ENCODE measurements around the gene ABRAXAS1.
"Not testable (repeated sequence)": the region's sequence is repeated elsewhere in the genome, so short reads cannot be mapped to it uniquely, and the experiment has no call there.

ABRAXAS1 gene

GRCh38 chr4:83484500-83485461 lies at the start of gene ABRAXAS1:
Gene ABRAXAS1 (minus strand): TSS chr4:83485100. CDS start chr4:83485072, 28 bp downstream.
- peak; percentile 88 for FAIRE-seq

GRCh38 chr4:83527671-83528070 lies 42.8 kb upstream of the ABRAXAS1 start:
- FAIRE-seq (no peak), DNase-seq (ENCODE audit: extremely low spot score, insufficient read length, low read depth) (no peak)

More at GRCh38 chr4:83484500-83485461, at the start of gene ABRAXAS1:
- peak; percentile 94 for DNase-seq (ENCODE audit: extremely low spot score, insufficient read length, low read depth)

- FAIRE-seq (no peak), DNase-seq (ENCODE audit: extremely low spot score, insufficient read length, low read depth) (no peak)
These were observed 37.3 kb upstream of the ABRAXAS1 start for GRCh38 chr4:83522239-83522638.

GRCh38 chr4:83516042-83516772 lies 31.3 kb upstream of the ABRAXAS1 start:
- FAIRE-seq (no peak), DNase-seq (ENCODE audit: extremely low spot score, insufficient read length, low read depth) (no peak)

- DNase-seq (ENCODE audit: extremely low spot score, insufficient read length, low read depth) (no peak), FAIRE-seq (no peak)
These were observed 25.5 kb upstream of the ABRAXAS1 start for GRCh38 chr4:83510442-83510841.

GRCh38 chr4:83509156-83509585 lies 24.3 kb upstream of the ABRAXAS1 start:
- FAIRE-seq: not testable (repeated sequence)
- DNase-seq (ENCODE audit: extremely low spot score, insufficient read length, low read depth): peak; percentile 23

- no peak for FAIRE-seq
- no peak for DNase-seq (ENCODE audit: extremely low spot score, insufficient read length, low read depth)
These were observed 20.1 kb upstream of the ABRAXAS1 start for GRCh38 chr4:83504996-83505395.

GRCh38 chr4:83504503-83504902 lies 19.6 kb upstream of the ABRAXAS1 start:
- DNase-seq (ENCODE audit: extremely low spot score, insufficient read length, low read depth) (no peak), FAIRE-seq (no peak)

- DNase-seq (ENCODE audit: extremely low spot score, insufficient read length, low read depth) (no peak), FAIRE-seq (no peak)
These were observed 19.1 kb upstream of the ABRAXAS1 start for GRCh38 chr4:83503974-83504373.

- not testable (repeated sequence) for FAIRE-seq; DNase-seq (ENCODE audit: extremely low spot score, insufficient read length, low read depth)
These were observed 16.8 kb upstream of the ABRAXAS1 start for GRCh38 chr4:83501671-83502070.

- no peak for DNase-seq (ENCODE audit: extremely low spot score, insufficient read length, low read depth)
- no peak for FAIRE-seq
These were observed 13.3 kb upstream of the ABRAXAS1 start for GRCh38 chr4:83498187-83498586.

GRCh38 chr4:83496085-83496917 lies 11.4 kb upstream of the ABRAXAS1 start:
- FAIRE-seq; DNase-seq (ENCODE audit: extremely low spot score, insufficient read length, low read depth): not testable (repeated sequence)

- FAIRE-seq (peak; percentile 71), DNase-seq (ENCODE audit: extremely low spot score, insufficient read length, low read depth) (peak; percentile 14)
These were observed 6.1 kb upstream of the ABRAXAS1 start for GRCh38 chr4:83490876-83491450.

- FAIRE-seq (no peak), DNase-seq (ENCODE audit: extremely low spot score, insufficient read length, low read depth) (no peak)
These were observed 4.9 kb upstream of the ABRAXAS1 start for GRCh38 chr4:83489711-83490326.

GRCh38 chr4:83486457-83487129 lies 1.7 kb upstream of the ABRAXAS1 start:
- FAIRE-seq (no peak), DNase-seq (ENCODE audit: extremely low spot score, insufficient read length, low read depth) (no peak)

GRCh38 chr4:83473966-83474365 lies 10.9 kb downstream of the ABRAXAS1 start:
- no peak for FAIRE-seq

GRCh38 chr4:83473423-83473822 lies 11.5 kb downstream of the ABRAXAS1 start:
- FAIRE-seq (no peak), DNase-seq (ENCODE audit: extremely low spot score, insufficient read length, low read depth) (no peak)

More at GRCh38 chr4:83473966-83474365, 10.9 kb downstream of the ABRAXAS1 start:
- no peak for DNase-seq (ENCODE audit: extremely low spot score, insufficient read length, low read depth)

- FAIRE-seq (no peak), DNase-seq (ENCODE audit: extremely low spot score, insufficient read length, low read depth) (no peak)
These were observed 28.8 kb downstream of the ABRAXAS1 start for GRCh38 chr4:83456184-83456501.

Data from GM18507 (cell line).